IMR-90 (cell line): ENCODE results near the gene APC2. TPM values are rescaled to one million over a fixed set of nuclear protein-coding genes. Genes with fewer than 3 reads are reported as not detected.

Experiments
- ATAC-seq: fragments of 200-7000 bp; cut with Tn5 transposase; 2 replicates; pipeline ENCODE4 v1.9.1; 2020; ENCODE audit warnings: low read depth, mild to moderate bottlenecking, moderate library complexity
- BruUV-seq: library from RNA; stranded (reverse); fragments of 400-500 nt; replicated peaks from 2 replicates; lab custom pipeline; 2021; lab: Mats Ljungman, UMichigan
- CTCF ChIA-PET: fragments of 300-600 bp; formaldehyde crosslinking; extraction: SDS; loops from one replicate; lab custom pipeline; 2021; ENCODE audit warnings: antibody characterized with exemption; lab: Yijun Ruan, JAX
- POLR2A ChIA-PET: fragments of 300-600 bp; sonication (Branson Sonifier 250); formaldehyde crosslinking; loops from one replicate; lab custom pipeline; 2022; ENCODE audit warnings: antibody characterized with exemption; ENCODE audit not compliant: unreplicated experiment; lab: Charles Lee
- DNase-seq: peaks from one replicate; pipeline ENCODE4 v3.0.0; 2013
- H2AFZ ChIP-seq: replicated peaks from 2 replicates; pipeline ENCODE3; 2013; ENCODE audit warnings: low read length, mild to moderate bottlenecking; ENCODE audit not compliant: poor library complexity
- H2AK5ac ChIP-seq: 2 replicates; pipeline ENCODE4 v1.6.1; 2013; ENCODE audit warnings: low read depth, low read length, inconsistent platforms
- H2AK9ac ChIP-seq: replicated peaks from 2 replicates; pipeline ENCODE3; 2013; ENCODE audit warnings: mild to moderate bottlenecking, low read depth, low read length, moderate library complexity; ENCODE audit not compliant: poor library complexity
- H2BK120ac ChIP-seq: 2 replicates; pipeline ENCODE4 v1.6.1; 2013; ENCODE audit warnings: low read depth, low read length, inconsistent platforms
- H2BK15ac ChIP-seq: 3 replicates; pipeline ENCODE4 v1.6.1; 2013; ENCODE audit warnings: low read depth, low read length, inconsistent platforms
- H2BK20ac ChIP-seq: 2 replicates; pipeline ENCODE4 v1.6.1; 2013; ENCODE audit warnings: low read depth, mild to moderate bottlenecking, inconsistent platforms, low read length, moderate library complexity
- H2BK5ac ChIP-seq: 2 replicates; pipeline ENCODE4 v1.6.1; 2013; ENCODE audit warnings: mild to moderate bottlenecking, low read depth, low read length, inconsistent platforms; ENCODE audit not compliant: poor library complexity, severe bottlenecking
- H3K14ac ChIP-seq: replicated peaks from 2 replicates; pipeline ENCODE4 v1.6.1; 2013; ENCODE audit warnings: low read depth, low read length, inconsistent platforms
- H3K18ac ChIP-seq: 2 replicates; pipeline ENCODE4 v1.6.1; 2013; ENCODE audit warnings: low read depth, low read length, control low read depth
- H3K23ac ChIP-seq: 2 replicates; pipeline ENCODE4 v1.6.1; 2013; ENCODE audit warnings: low read depth, low read length, inconsistent platforms
- H3K27ac ChIP-seq: 2 replicates; pipeline ENCODE4 v1.5.1; 2013; ENCODE audit warnings: mild to moderate bottlenecking, control low read depth, low read length; ENCODE audit not compliant: insufficient read depth
- H3K27me3 ChIP-seq: 2 replicates; pipeline ENCODE4 v1.6.1; 2013; ENCODE audit warnings: low read length; ENCODE audit not compliant: control insufficient read depth, insufficient read depth
- H3K36me3 ChIP-seq: 2 replicates; pipeline ENCODE4 v1.6.1; 2013; ENCODE audit warnings: low read length, mixed read lengths; ENCODE audit not compliant: control insufficient read depth, insufficient read depth
- H3K4ac ChIP-seq: 2 replicates; pipeline ENCODE4 v1.6.1; 2013; ENCODE audit warnings: low read depth, low read length, inconsistent platforms
- H3K4me1 ChIP-seq: 2 replicates; pipeline ENCODE4 v1.6.1; 2013; ENCODE audit warnings: low read length, mixed read lengths; ENCODE audit not compliant: control insufficient read depth, insufficient read depth
- H3K4me2 ChIP-seq: 2 replicates; pipeline ENCODE4 v1.6.1; 2013; ENCODE audit warnings: low read depth, mild to moderate bottlenecking, control low read depth, low read length, moderate library complexity
- H3K4me3 ChIP-seq: 2 replicates; pipeline ENCODE4 v1.5.1; 2013; ENCODE audit warnings: low read depth, mild to moderate bottlenecking, control low read depth, low read length, moderate library complexity; ENCODE audit not compliant: insufficient read depth
- H3K56ac ChIP-seq: 2 replicates; pipeline ENCODE4 v1.6.1; 2013; ENCODE audit warnings: low read length, inconsistent platforms; ENCODE audit not compliant: insufficient read depth; ENCODE audit errors: extremely low read depth
- H3K79me1 ChIP-seq, 2 experiments: 2 replicates each; pipeline ENCODE4 v1.6.1; 2013; ENCODE audit warnings: low read length in 2 of 2, inconsistent platforms in 1 of 2, low read depth in 1 of 2
- H3K9ac ChIP-seq: 2 replicates; pipeline ENCODE4 v1.6.1; 2013; ENCODE audit warnings: low read depth, low read length, control low read depth
- H3K9me1 ChIP-seq: 2 replicates; pipeline ENCODE4 v1.6.1; 2013; ENCODE audit warnings: low read length, inconsistent platforms; ENCODE audit not compliant: insufficient read depth
- H3K9me3 ChIP-seq: 2 replicates; pipeline ENCODE4 v1.6.1; 2013; ENCODE audit warnings: low read length; ENCODE audit not compliant: control insufficient read depth, insufficient read depth
- H4K20me1 ChIP-seq: 2 replicates; pipeline ENCODE4 v1.6.1; 2013; ENCODE audit warnings: low read length, inconsistent platforms; ENCODE audit not compliant: insufficient read depth
- H4K5ac ChIP-seq: 2 replicates; pipeline ENCODE4 v1.6.1; 2013; ENCODE audit warnings: mild to moderate bottlenecking, low read depth, low read length, control low read depth
- H4K8ac ChIP-seq, 2 experiments: 2 replicates each; pipeline ENCODE4 v1.6.1; 2013; ENCODE audit warnings: low read depth in 2 of 2, low read length in 2 of 2, control low read depth in 1 of 2, inconsistent platforms in 1 of 2
- H4K91ac ChIP-seq: 2 replicates; pipeline ENCODE4 v1.6.1; 2013; ENCODE audit warnings: low read depth, low read length, inconsistent platforms; ENCODE audit not compliant: insufficient read depth
- BHLHE40 ChIP-seq: fragments of 150-350 bp; IDR thresholded peaks from 2 replicates; pipeline ENCODE4 v1.6.1; 2016; ENCODE audit warnings: mild to moderate bottlenecking, low read depth, low read length
- CEBPB ChIP-seq: IDR thresholded peaks from 2 replicates; pipeline ENCODE4 v1.6.1; 2012; ENCODE audit warnings: low read depth, low read length, improper control_type of control experiment
- CHD1 ChIP-seq: IDR thresholded peaks from 2 replicates; pipeline ENCODE4 v1.6.1; 2012; ENCODE audit warnings: low read depth, low read length, improper control_type of control experiment
- FOS ChIP-seq: fragments of 150-350 bp; IDR thresholded peaks from 2 replicates; pipeline ENCODE4 v1.6.1; 2016; ENCODE audit warnings: low read depth, low read length
- MAFK ChIP-seq: IDR thresholded peaks from 2 replicates; pipeline ENCODE4 v1.6.1; 2012; ENCODE audit warnings: low read depth, low read length, improper control_type of control experiment
- MAZ ChIP-seq: IDR thresholded peaks from 2 replicates; pipeline ENCODE4 v1.6.1; 2012; ENCODE audit warnings: low read depth, mild to moderate bottlenecking, low read length, improper control_type of control experiment, moderate library complexity, borderline replicate concordance
- MXI1 ChIP-seq: IDR thresholded peaks from 2 replicates; pipeline ENCODE4 v1.6.1; 2012; ENCODE audit warnings: low read depth, mild to moderate bottlenecking, low read length, moderate library complexity, borderline replicate concordance
- NFE2L2 ChIP-seq: fragments of 150-350 bp; IDR thresholded peaks from 2 replicates; pipeline ENCODE4 v1.6.1; 2016; ENCODE audit warnings: low read depth, mild to moderate bottlenecking, low read length
- POLR2A ChIP-seq: IDR thresholded peaks from 2 replicates; pipeline ENCODE4 v1.6.1; 2012; ENCODE audit warnings: mild to moderate bottlenecking, low read depth, low read length
- RAD21 ChIP-seq: IDR thresholded peaks from 2 replicates; pipeline ENCODE4 v1.6.1; 2012; ENCODE audit warnings: low read length, improper control_type of control experiment
- RCOR1 ChIP-seq: IDR thresholded peaks from 2 replicates; pipeline ENCODE4 v1.6.1; 2012; ENCODE audit warnings: mild to moderate bottlenecking, low read length, improper control_type of control experiment; ENCODE audit not compliant: insufficient replicate concordance
- RFX5 ChIP-seq: IDR thresholded peaks from 2 replicates; pipeline ENCODE4 v1.8.0; 2012; ENCODE audit warnings: low read depth, mild to moderate bottlenecking, low read length, moderate library complexity
- SMC3 ChIP-seq: fragments of 150-350 bp; IDR thresholded peaks from 2 replicates; pipeline ENCODE4 v1.6.1; 2016; ENCODE audit warnings: low read depth, mild to moderate bottlenecking, antibody characterized with exemption, low read length, moderate library complexity
- WGBS, 2 experiments: methylation state at CpG; one replicate each; pipeline versions ENCODE4 v1.1.5 to v1.1.7; 2013; ENCODE audit warnings: missing lambda C conversion rate in 2 of 2; ENCODE audit not compliant: insufficient read length in 1 of 2; ENCODE audit errors: extremely low coverage in 2 of 2; 5-methylcytosine and 5-hydroxymethylcytosine counted together
- dilution Hi-C: fragments of 300-500 bp; cut with HindIII; formaldehyde crosslinking; loops from one replicate; pipeline ENCODE4 v1.14.3; 2018; ENCODE audit warnings: low sequenced_read_pairs; ENCODE audit not compliant: unreplicated experiment
- in situ Hi-C: fragments of 300-500 bp; cut with MboI; formaldehyde crosslinking; loops from 3 replicates; pipeline ENCODE4 v1.14.3; 2019; ENCODE audit warnings: low sequenced_read_pairs, inconsistent platforms, mixed read lengths
- intact Hi-C: fragments of 100-400 bp; cut with micrococcal nuclease; formaldehyde crosslinking; loops from 2 replicates; pipeline ENCODE4 v1.10.0; 2022
- polyA plus RNA-seq, 3 experiments: library from polyadenylated mRNA; depleted of rRNA; stranded (reverse); fragments of >200 nt; gene quantifications; 2 replicates each; pipeline ENCODE4 v1.2.3, GENCODE V29; 2012; ENCODE audit warnings: low replicate concordance in 1 of 3
- total RNA-seq: library from RNA; depleted of rRNA; stranded (reverse); fragments of >200 nt; gene quantifications from 2 replicates; pipeline ENCODE4 v1.2.3, GENCODE V29; 2012
- TF ChIP-seq, protein P1 (sequence below): fragments of 150-350 bp; IDR thresholded peaks from 2 replicates; pipeline ENCODE4 v1.6.1; 2017; ENCODE audit warnings: mild to moderate bottlenecking, antibody characterized with exemption, low read length, low read depth
- TF ChIP-seq, protein P2 (sequence below): conservative IDR thresholded peaks from 2 replicates; pipeline ENCODE4 v1.5.1; 2012; ENCODE audit warnings: mild to moderate bottlenecking, low read depth, low read length, improper control_type of control experiment
- TF ChIP-seq, protein P3 (sequence below): fragments of 150-350 bp; IDR thresholded peaks from 2 replicates; pipeline ENCODE4 v1.6.1; 2016; ENCODE audit warnings: low read depth, mild to moderate bottlenecking, low read length, moderate library complexity, borderline replicate concordance

Gene APC2
- total and polyA plus RNA-seq, 2 of the 4 experiments (the other 2 are of a cell fraction) = 0.36 to 0.41 TPM

DNA sequence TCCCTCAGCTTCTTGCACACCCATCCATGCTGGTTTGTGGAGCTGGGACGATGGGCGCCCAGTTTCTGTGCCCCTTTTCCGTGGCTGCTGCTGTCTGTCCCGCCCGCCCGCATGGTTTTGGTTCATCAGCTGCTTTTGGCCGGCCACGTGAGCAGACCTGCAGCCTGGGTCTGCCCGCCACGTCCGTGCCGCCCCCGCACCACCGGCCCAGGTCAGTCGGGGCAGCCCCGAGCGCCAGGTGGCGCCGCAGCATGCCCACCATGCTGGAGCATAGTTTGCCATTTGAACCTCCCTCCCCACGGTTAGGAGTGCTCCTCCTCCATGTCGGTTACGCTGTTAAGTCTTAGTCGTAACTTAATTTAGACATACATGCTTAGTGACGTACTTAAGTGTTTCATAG is 27.0 kb upstream of the APC2 start:
- in situ Hi-C loops (no loop called here), dilution Hi-C loops (no loop called here), intact Hi-C loops (no loop called here)
- Histone ChIP-seq H2BK15ac (no peak overlapping the region), H3K4ac (no peak overlapping the region), H3K4me2 (no peak overlapping the region), H4K91ac (no peak overlapping the region), H3K4me3 (no peak overlapping the region), H2AK5ac (no peak overlapping the region), H3K4me1 (no peaks in the 10 kb centered on the region), H3K9me1 (0 out of 2 replicates have a peak, but pooled peaks cover 3% of the 10 kb centered on the region), H4K20me1 (peaks cover 80% of the 10 kb centered on the region), H3K36me3 (peaks cover 77% of the 10 kb centered on the region), H3K79me1 (peaks cover 29 to 82% of the 10 kb centered on the region in 2 experiments), H2BK120ac (no peak overlapping the region), H2BK20ac (no peak overlapping the region), H3K18ac (no peak overlapping the region), H3K9ac (no peak overlapping the region), H3K56ac (no peak overlapping the region), H2AK9ac (no peak overlapping the region), H3K27ac (no peak overlapping the region), H3K9me3 (no peaks in the 10 kb centered on the region), H3K23ac (no peak overlapping the region), H4K8ac (no peak overlapping the region), H3K14ac (no peak overlapping the region), H2BK5ac (no peak overlapping the region), H2AFZ (no peak overlapping the region), H4K5ac (no peak overlapping the region), H3K27me3 (no peaks in the 10 kb centered on the region)
- ATAC-seq = no peak
- ChIA-PET POLR2A (no interaction called here), CTCF (no interaction called here)
- 96% methylated on average over 6 of the region's 24 CpGs; no CpG with 5 or more reads in 1 of the 2 experiments for WGBS, 2 experiments
- BruUV-seq = no TSS peak
- DNase-seq = no peak
- TF ChIP-seq CEBPB (no peak), FOS (no peak), RFX5 (no peak), POLR2A (no peak), BHLHE40 (no peak), MAZ (no peak), MAFK (no peak), RCOR1 (no peak), CHD1 (no peak), RAD21 (no peak), MXI1 (no peak), SMC3 (no peak), NFE2L2 (no peak)
- TF ChIP-seq, protein P1, sequence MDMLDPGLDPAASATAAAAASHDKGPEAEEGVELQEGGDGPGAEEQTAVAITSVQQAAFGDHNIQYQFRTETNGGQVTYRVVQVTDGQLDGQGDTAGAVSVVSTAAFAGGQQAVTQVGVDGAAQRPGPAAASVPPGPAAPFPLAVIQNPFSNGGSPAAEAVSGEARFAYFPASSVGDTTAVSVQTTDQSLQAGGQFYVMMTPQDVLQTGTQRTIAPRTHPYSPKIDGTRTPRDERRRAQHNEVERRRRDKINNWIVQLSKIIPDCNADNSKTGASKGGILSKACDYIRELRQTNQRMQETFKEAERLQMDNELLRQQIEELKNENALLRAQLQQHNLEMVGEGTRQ = no peak
- TF ChIP-seq, protein P2, sequence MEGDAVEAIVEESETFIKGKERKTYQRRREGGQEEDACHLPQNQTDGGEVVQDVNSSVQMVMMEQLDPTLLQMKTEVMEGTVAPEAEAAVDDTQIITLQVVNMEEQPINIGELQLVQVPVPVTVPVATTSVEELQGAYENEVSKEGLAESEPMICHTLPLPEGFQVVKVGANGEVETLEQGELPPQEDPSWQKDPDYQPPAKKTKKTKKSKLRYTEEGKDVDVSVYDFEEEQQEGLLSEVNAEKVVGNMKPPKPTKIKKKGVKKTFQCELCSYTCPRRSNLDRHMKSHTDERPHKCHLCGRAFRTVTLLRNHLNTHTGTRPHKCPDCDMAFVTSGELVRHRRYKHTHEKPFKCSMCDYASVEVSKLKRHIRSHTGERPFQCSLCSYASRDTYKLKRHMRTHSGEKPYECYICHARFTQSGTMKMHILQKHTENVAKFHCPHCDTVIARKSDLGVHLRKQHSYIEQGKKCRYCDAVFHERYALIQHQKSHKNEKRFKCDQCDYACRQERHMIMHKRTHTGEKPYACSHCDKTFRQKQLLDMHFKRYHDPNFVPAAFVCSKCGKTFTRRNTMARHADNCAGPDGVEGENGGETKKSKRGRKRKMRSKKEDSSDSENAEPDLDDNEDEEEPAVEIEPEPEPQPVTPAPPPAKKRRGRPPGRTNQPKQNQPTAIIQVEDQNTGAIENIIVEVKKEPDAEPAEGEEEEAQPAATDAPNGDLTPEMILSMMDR = no peak
- TF ChIP-seq, protein P3, sequence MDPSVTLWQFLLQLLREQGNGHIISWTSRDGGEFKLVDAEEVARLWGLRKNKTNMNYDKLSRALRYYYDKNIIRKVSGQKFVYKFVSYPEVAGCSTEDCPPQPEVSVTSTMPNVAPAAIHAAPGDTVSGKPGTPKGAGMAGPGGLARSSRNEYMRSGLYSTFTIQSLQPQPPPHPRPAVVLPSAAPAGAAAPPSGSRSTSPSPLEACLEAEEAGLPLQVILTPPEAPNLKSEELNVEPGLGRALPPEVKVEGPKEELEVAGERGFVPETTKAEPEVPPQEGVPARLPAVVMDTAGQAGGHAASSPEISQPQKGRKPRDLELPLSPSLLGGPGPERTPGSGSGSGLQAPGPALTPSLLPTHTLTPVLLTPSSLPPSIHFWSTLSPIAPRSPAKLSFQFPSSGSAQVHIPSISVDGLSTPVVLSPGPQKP = no peak
